Prostate gland (tissue), 2 donors: ENCODE measurements around the gene UBE2J2. TPM values are rescaled to one million over a fixed set of nuclear protein-coding genes. Genes with fewer than 3 reads are reported as not detected.
A peak's percentile ranks its signal among the peaks of the same experiment; 100 is the strongest.
"Not testable (repeated sequence)": the region's sequence is repeated elsewhere in the genome, so short reads cannot be mapped to it uniquely, and the experiment has no call there.

ENCODE experiments used
- DNase-seq: peaks from one replicate; pipeline ENCODE4 v3.0.0-alpha.2; 2019; ENCODE audit warnings: low spot score
- H3K27ac ChIP-seq, 2 donors: fragments of 200-600 bp; sonication (generic); 2 replicates each; pipeline ENCODE4 v1.5.1; 2017 to 2019
- H3K27me3 ChIP-seq: fragments of 200-600 bp; sonication (generic); replicated peaks from 2 replicates; pipeline ENCODE4 v1.5.1; 2019; ENCODE audit not compliant: insufficient read depth
- H3K36me3 ChIP-seq, 2 donors: fragments of 200-600 bp; sonication (generic); 1 replicate in 1 of 2; 2 replicates in 1 of 2; pipeline versions ENCODE4 v1.5.1 to v1.8.1; 2017 to 2019
- H3K4me1 ChIP-seq: fragments of 200-600 bp; sonication (generic); replicated peaks from 2 replicates; pipeline ENCODE4 v1.5.1; 2019
- H3K4me3 ChIP-seq, 2 donors: fragments of 200-600 bp; sonication (generic); 2 replicates each; pipeline ENCODE4 v1.5.1; 2017 to 2019
- H3K9me3 ChIP-seq: fragments of 200-600 bp; sonication (generic); 2 replicates; pipeline ENCODE4 v1.5.1; 2017
- CTCF ChIP-seq, 4 experiments: fragments of 200-600 bp in 2 of 4; fragments of 450-650 bp in 2 of 4; sonication (generic) in 2 of 4; IDR thresholded peaks; 1 replicate in 3 of 4; 2 replicates in 1 of 4; pipeline ENCODE4 v1.5.1; 2016 to 2019; ENCODE audit warnings: antibody characterized with exemption in 4 of 4, mild to moderate bottlenecking in 2 of 4, moderate library complexity in 2 of 4
- POLR2A ChIP-seq: fragments of 450-650 bp; IDR thresholded peaks from one replicate; pipeline ENCODE4 v1.6.1; 2016; ENCODE audit warnings: antibody characterized with exemption, mild to moderate bottlenecking
- POLR2AphosphoS5 ChIP-seq: sonication (generic); formaldehyde crosslinking; IDR thresholded peaks from one replicate; pipeline ENCODE4 v1.6.1; 2017; ENCODE audit warnings: antibody characterized with exemption
- WGBS: methylation state at CpG from one replicate; pipeline ENCODE4 v1.1.5; 2018; 5-methylcytosine and 5-hydroxymethylcytosine counted together
- intact Hi-C: fragments of 100-400 bp; cut with DNase I; formaldehyde crosslinking; loops from one replicate; pipeline ENCODE4 v1.14.2; 2022
- total RNA-seq, 2 donors: library from RNA; depleted of rRNA; stranded (reverse); fragments of >200 nt; gene quantifications; one replicate each; pipeline ENCODE4 v1.1.0, GENCODE V29; 2016

Gene UBE2J2
- total RNA-seq, 2 donors from 2014 or later = 56.0 to 79.4 TPM

DNA sequence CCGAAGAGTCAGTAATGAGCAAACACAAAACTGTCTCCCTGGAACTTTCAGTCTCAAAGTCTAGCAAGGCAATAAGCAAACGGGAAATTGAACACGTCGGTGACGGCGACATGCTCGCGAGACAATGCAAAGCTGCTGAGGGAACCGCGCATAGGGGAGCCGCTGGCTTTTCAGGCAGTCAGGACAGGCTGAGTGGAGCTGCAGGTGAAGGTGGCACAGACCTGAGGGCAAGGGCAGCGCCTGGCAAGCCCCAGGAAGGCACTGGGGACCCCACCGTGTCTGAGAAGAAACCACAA, 45.9 kb upstream of the UBE2J2 start:
- 88% methylated on average over 13 of the region's 13 CpGs for WGBS
- H3K27me3 ChIP-seq = no peaks in the 10 kb centered on the region
- H3K36me3 ChIP-seq = peaks cover 0 to 6% of the 10 kb centered on the region in 2 donors
- TF ChIP-seq POLR2AphosphoS5 (no peak), POLR2A (no peak), CTCF (IDR thresholded peaks at IDR 0.05) (no peak)
- H3K4me1 ChIP-seq = peaks cover 12% of the 10 kb centered on the region
- no peak overlapping the region for H3K4me3 ChIP-seq
- no peaks in the 10 kb centered on the region for H3K9me3 ChIP-seq
- no peak for DNase-seq
- intact Hi-C loops = no loop called here
- H3K27ac ChIP-seq = no peak overlapping the region

GRCh38 chr1:1318777-1319645, 45.4 kb upstream of the UBE2J2 start:
- intact Hi-C loops = no loop called here
- TF ChIP-seq POLR2A (no peak), CTCF (IDR thresholded peaks at IDR 0.05) (no peak), POLR2AphosphoS5 (no peak)
- H3K27ac ChIP-seq = peak overlapping the region; percentile 26 to 73
- DNase-seq = no peak
- no peak overlapping the region for H3K4me3 ChIP-seq
- no peaks in the 10 kb centered on the region for H3K27me3 ChIP-seq
- WGBS = 90% methylated on average over 36 of the region's 36 CpGs
- peaks cover 0 to 11% of the 10 kb centered on the region in 2 donors for H3K36me3 ChIP-seq
- H3K9me3 ChIP-seq = no peaks in the 10 kb centered on the region
- peaks cover 12% of the 10 kb centered on the region for H3K4me1 ChIP-seq

DNA sequence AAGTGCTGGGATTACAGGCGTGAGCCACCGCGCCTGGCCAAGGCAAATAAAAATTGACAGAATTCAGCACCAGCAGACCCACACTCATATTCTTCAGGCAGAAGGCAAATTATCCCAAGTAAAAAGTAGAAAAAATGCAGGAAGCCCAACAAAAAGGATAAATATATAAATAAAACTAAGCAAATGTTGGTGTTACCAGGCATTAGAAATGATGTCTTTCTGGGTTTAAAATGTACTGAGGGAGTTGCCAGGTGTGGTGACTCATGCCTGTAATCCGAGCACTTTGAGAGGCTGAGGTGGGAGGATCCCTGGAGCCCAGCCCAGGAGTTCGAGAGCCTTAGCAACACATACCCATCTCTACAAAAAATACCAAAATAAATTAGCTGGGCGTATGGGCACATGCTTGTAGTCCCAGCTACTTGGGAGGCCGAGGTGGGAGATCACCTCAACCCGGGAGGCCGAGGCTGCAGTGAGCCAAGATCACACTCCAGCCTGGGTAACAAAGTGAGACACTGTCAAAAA, 44.5 kb upstream of the UBE2J2 start:
- H3K36me3 ChIP-seq = peaks cover 0 to 19% of the 10 kb centered on the region in 2 donors
- peaks cover 12% of the 10 kb centered on the region for H3K4me1 ChIP-seq
- DNase-seq = peak; percentile 86

DNA sequence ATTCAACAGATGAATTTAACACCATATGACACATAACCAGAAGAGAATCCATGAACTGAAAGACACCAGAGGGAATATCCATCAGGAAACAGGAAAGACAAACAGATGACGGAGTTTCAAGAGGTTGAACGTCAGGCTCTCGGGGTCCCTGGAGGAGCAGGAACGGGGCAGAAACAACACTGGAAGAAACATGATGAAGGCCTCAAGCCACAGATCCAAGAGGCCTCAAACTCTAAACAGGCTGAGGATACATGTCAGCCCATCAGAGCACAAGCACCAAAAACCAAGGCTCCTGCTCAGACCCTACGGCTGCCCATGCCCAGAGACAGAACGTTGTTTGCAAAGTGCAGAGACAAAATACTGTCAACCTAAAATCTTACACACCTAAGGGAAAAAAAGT, 43.8 kb upstream of the UBE2J2 start:
- Histone ChIP-seq H3K36me3 (peaks cover 0 to 27% of the 10 kb centered on the region in 2 donors), H3K4me1 (peaks cover 12% of the 10 kb centered on the region), H3K27ac (peak overlapping the region; percentile 57 to 73), H3K27me3 (no peaks in the 10 kb centered on the region), H3K9me3 (no peaks in the 10 kb centered on the region), H3K4me3 (no peak overlapping the region)
- intact Hi-C loops = no loop called here
- TF ChIP-seq POLR2AphosphoS5 (no peak), CTCF (IDR thresholded peaks at IDR 0.05) (no peak), POLR2A (no peak)
- 87% methylated on average over 6 of the region's 6 CpGs for WGBS
- no peak for DNase-seq

More for the DNA sequence above, 44.5 kb upstream of the UBE2J2 start:
- Histone ChIP-seq H3K4me3 (no peak overlapping the region), H3K9me3 (no peaks in the 10 kb centered on the region), H3K27me3 (no peaks in the 10 kb centered on the region), H3K27ac (peak overlapping the region; percentile 57 to 73)
- WGBS = 30% methylated on average over 9 of the region's 9 CpGs
- intact Hi-C loops = no loop called here
- peak; percentile 93 for TF ChIP-seq POLR2AphosphoS5
- TF ChIP-seq POLR2A = no peak

GRCh38 chr1:1316199-1316598, 42.5 kb upstream of the UBE2J2 start:
- intact Hi-C loops, H3K9me3 ChIP-seq, DNase-seq, H3K27me3 ChIP-seq, H3K27ac ChIP-seq, H3K4me3 ChIP-seq: not testable (repeated sequence)
- WGBS = 86% methylated on average over 8 of the region's 8 CpGs
- peaks cover 12% of the 10 kb centered on the region for H3K4me1 ChIP-seq
- H3K36me3 ChIP-seq = peaks cover 0 to 36% of the 10 kb centered on the region in 2 donors
